Astrocyte (in vitro differentiated cells and primary cell): ENCODE data around the gene ATP8A1. TPM values are rescaled to one million over a fixed set of nuclear protein-coding genes. Genes with fewer than 3 reads are reported as not detected.

ENCODE experiments used
- DNase-seq: peaks from one replicate; pipeline ENCODE4 v3.0.0-alpha.2; 2010; ENCODE audit warnings: low read depth
- FAIRE-seq: peaks from 2 replicates; lab custom pipeline; 2011; peaks lifted over from hg19 to GRCh38; lab: Jason Lieb, UNC
- H2AFZ ChIP-seq: 2 replicates; pipeline ENCODE4 v1.6.0; 2012; ENCODE audit warnings: low read depth, low read length, inconsistent platforms
- H3K27ac ChIP-seq: 2 replicates; pipeline ENCODE4 v1.5.1; 2011; ENCODE audit warnings: low read depth, low read length, inconsistent platforms
- H3K27me3 ChIP-seq: 2 replicates; pipeline ENCODE4 v1.6.0; 2011; ENCODE audit warnings: low read length, inconsistent platforms; ENCODE audit not compliant: insufficient read depth
- H3K36me3 ChIP-seq: 2 replicates; pipeline ENCODE4 v1.5.1; 2011; ENCODE audit warnings: low read length, inconsistent platforms; ENCODE audit not compliant: insufficient read depth
- H3K4me1 ChIP-seq: 2 replicates; pipeline ENCODE4 v1.5.1; 2011; ENCODE audit warnings: low read length, inconsistent platforms; ENCODE audit not compliant: insufficient read depth
- H3K4me2 ChIP-seq: 2 replicates; pipeline ENCODE4 v1.6.0; 2012; ENCODE audit warnings: low read length, inconsistent platforms
- H3K4me3 ChIP-seq: 2 replicates; pipeline ENCODE4 v1.5.1; 2011; ENCODE audit warnings: low read depth, mild to moderate bottlenecking, low read length, inconsistent platforms; ENCODE audit not compliant: insufficient read depth
- H3K79me2 ChIP-seq: 2 replicates; pipeline ENCODE4 v1.6.0; 2012; ENCODE audit warnings: mild to moderate bottlenecking, low read length, inconsistent platforms; ENCODE audit not compliant: insufficient read depth
- H3K9ac ChIP-seq: 2 replicates; pipeline ENCODE4 v1.6.0; 2012; ENCODE audit warnings: mild to moderate bottlenecking, low read length, inconsistent platforms
- H3K9me3 ChIP-seq: 2 replicates; pipeline ENCODE4 v1.5.1; 2012; ENCODE audit warnings: low read depth, mild to moderate bottlenecking, low read length, inconsistent platforms; ENCODE audit not compliant: insufficient read depth
- H4K20me1 ChIP-seq: 2 replicates; pipeline ENCODE4 v1.6.0; 2012; ENCODE audit warnings: low read length, inconsistent platforms; ENCODE audit not compliant: insufficient read depth
- H3K27ac Mint-ChIP-seq: one replicate; pipeline ENCODE4 v1.8.0; 2021; ENCODE audit warnings: mild to moderate bottlenecking, mixed read lengths; ENCODE audit not compliant: unreplicated experiment
- H3K27me3 Mint-ChIP-seq: one replicate; pipeline ENCODE4 v1.8.0; 2021; ENCODE audit warnings: low read depth, mixed read lengths; ENCODE audit not compliant: unreplicated experiment
- H3K36me3 Mint-ChIP-seq: one replicate; pipeline ENCODE4 v1.8.0; 2021; ENCODE audit warnings: low read depth, mixed read lengths; ENCODE audit not compliant: unreplicated experiment
- H3K4me1 Mint-ChIP-seq: one replicate; pipeline ENCODE4 v1.8.0; 2021; ENCODE audit warnings: low read depth, mixed read lengths; ENCODE audit not compliant: unreplicated experiment
- H3K4me3 Mint-ChIP-seq: one replicate; pipeline ENCODE4 v1.8.0; 2021; ENCODE audit warnings: mild to moderate bottlenecking, moderate library complexity, mixed read lengths; ENCODE audit not compliant: unreplicated experiment
- H3K9me3 Mint-ChIP-seq: one replicate; pipeline ENCODE4 v1.8.0; 2021; ENCODE audit warnings: mild to moderate bottlenecking, mixed read lengths; ENCODE audit not compliant: unreplicated experiment
- EZH2 ChIP-seq: IDR thresholded peaks from 2 replicates; pipeline ENCODE4 v1.6.1; 2012; ENCODE audit warnings: mild to moderate bottlenecking, low read length, inconsistent platforms; ENCODE audit not compliant: insufficient read depth
- total RNA-seq: library from RNA; stranded (reverse); gene quantifications from 2 replicates; pipeline ENCODE4 v1.2.1, GENCODE V29; 2021
- TF ChIP-seq, protein P1 (sequence below): IDR thresholded peaks from 2 replicates; pipeline ENCODE4 v1.5.1; 2011; ENCODE audit warnings: low read depth, mild to moderate bottlenecking, inconsistent platforms, low read length, moderate library complexity; ENCODE audit not compliant: insufficient read depth

Gene ATP8A1
- total RNA-seq, 1 donor from 2014 or later, result 2.9 TPM

GRCh38 chr4:42655269-42655637 lies 1.7 kb downstream of the ATP8A1 start:
- H3K4me2 ChIP-seq, result peak overlapping the region; percentile 53
- H3K4me3 Mint-ChIP-seq, result peak overlapping the region; percentile 89
- H3K36me3 ChIP-seq, result no peaks in the 10 kb centered on the region
- no peaks in the 10 kb centered on the region for H3K79me2 ChIP-seq
- no peak overlapping the region for H3K27ac ChIP-seq
- H3K27ac Mint-ChIP-seq, result no peak overlapping the region
- peaks cover 32% of the 10 kb centered on the region for H3K4me1 ChIP-seq
- peaks cover 6% of the 10 kb centered on the region for H3K9me3 Mint-ChIP-seq
- H3K9me3 ChIP-seq, result no peaks in the 10 kb centered on the region
- TF ChIP-seq EZH2, result no peak
- TF ChIP-seq, protein P1, sequence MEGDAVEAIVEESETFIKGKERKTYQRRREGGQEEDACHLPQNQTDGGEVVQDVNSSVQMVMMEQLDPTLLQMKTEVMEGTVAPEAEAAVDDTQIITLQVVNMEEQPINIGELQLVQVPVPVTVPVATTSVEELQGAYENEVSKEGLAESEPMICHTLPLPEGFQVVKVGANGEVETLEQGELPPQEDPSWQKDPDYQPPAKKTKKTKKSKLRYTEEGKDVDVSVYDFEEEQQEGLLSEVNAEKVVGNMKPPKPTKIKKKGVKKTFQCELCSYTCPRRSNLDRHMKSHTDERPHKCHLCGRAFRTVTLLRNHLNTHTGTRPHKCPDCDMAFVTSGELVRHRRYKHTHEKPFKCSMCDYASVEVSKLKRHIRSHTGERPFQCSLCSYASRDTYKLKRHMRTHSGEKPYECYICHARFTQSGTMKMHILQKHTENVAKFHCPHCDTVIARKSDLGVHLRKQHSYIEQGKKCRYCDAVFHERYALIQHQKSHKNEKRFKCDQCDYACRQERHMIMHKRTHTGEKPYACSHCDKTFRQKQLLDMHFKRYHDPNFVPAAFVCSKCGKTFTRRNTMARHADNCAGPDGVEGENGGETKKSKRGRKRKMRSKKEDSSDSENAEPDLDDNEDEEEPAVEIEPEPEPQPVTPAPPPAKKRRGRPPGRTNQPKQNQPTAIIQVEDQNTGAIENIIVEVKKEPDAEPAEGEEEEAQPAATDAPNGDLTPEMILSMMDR, result no peak
- H2AFZ ChIP-seq, result no peak overlapping the region
- no peak for FAIRE-seq
- H4K20me1 ChIP-seq, result no peaks in the 10 kb centered on the region
- no peak overlapping the region for H3K9ac ChIP-seq
- no peaks in the 10 kb centered on the region for H3K36me3 Mint-ChIP-seq
- peaks cover 25% of the 10 kb centered on the region for H3K4me1 Mint-ChIP-seq
- no peaks in the 10 kb centered on the region for H3K27me3 Mint-ChIP-seq
- no peak for DNase-seq
- H3K27me3 ChIP-seq, result no peaks in the 10 kb centered on the region
- no peak overlapping the region for H3K4me3 ChIP-seq

DNA sequence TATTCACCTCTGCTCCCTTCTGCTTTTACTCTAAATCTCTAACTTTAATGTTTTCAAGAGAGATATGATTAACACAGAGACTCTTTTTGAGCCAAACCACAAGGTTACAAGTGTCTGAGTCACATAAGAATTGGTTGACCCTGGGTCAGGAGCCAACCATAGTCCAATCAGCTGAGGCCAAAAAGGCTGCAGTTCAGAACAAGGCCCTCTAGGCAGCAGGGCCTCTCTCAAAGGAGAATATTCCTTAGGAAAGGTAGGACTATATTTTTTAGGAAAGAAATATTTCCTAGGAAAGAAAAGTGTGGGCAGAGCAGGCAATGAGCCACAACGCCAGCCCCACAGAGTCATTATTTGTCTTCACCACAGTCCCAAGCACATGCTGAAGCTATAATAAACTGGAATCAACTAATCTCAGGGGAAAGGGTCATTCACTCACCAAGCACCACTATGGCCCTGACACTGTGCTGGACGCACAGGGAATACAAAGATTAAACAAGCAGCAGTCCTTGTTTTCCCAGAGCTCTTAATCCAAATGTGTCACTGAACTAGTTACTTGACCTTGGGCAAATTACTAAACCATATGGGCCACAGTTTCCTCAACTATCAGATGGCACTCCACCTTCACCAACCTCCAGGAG lies 2.2 kb downstream of the ATP8A1 start:
- Histone ChIP-seq H3K27ac (no peak overlapping the region), H3K79me2 (no peaks in the 10 kb centered on the region), H3K9ac (no peak overlapping the region), H2AFZ (no peak overlapping the region), H3K36me3 (no peaks in the 10 kb centered on the region), H3K9me3 (no peaks in the 10 kb centered on the region), H3K27me3 (no peaks in the 10 kb centered on the region), H4K20me1 (no peaks in the 10 kb centered on the region), H3K4me3 (no peak overlapping the region), H3K4me1 (peaks cover 32% of the 10 kb centered on the region), H3K4me2 (peak overlapping the region; percentile 53)
- FAIRE-seq (no peak), DNase-seq (peak; percentile 76)
- Mint-ChIP-seq H3K4me3 (no peak overlapping the region), H3K36me3 (no peaks in the 10 kb centered on the region), H3K27ac (no peak overlapping the region), H3K9me3 (peaks cover 6% of the 10 kb centered on the region), H3K27me3 (no peaks in the 10 kb centered on the region), H3K4me1 (peaks cover 25% of the 10 kb centered on the region)
- no peak for TF ChIP-seq EZH2
- TF ChIP-seq, protein P1, result no peak
